CD4-positive, CD25-positive, alpha-beta regulatory T cell (primary cell): ENCODE measurements around the gene SF3B2. TPM values are rescaled to one million over a fixed set of nuclear protein-coding genes. Genes with fewer than 3 reads are reported as not detected.

ENCODE experiments used
- ATAC-seq, 2 donors: fragments of 150-1000 bp; cut with Tn5 transposase; one replicate each; pipeline ENCODE4 v1.10.0; 2021; ENCODE audit warnings: low read depth in 2 of 2, moderate number of reproducible peaks in 2 of 2, moderate library complexity in 1 of 2
- DNase-seq, 3 donors: peaks; one replicate each; pipeline versions ENCODE4 v3.0.0 to v3.0.0-alpha.2; 2012 to 2022; ENCODE audit warnings: mixed read lengths in 1 of 3
- H3K27ac ChIP-seq: one replicate; pipeline ENCODE4 v1.7.0; 2013; ENCODE audit warnings: mild to moderate bottlenecking, low read length; ENCODE audit not compliant: insufficient read depth, poor library complexity, severe bottlenecking
- H3K27me3 ChIP-seq: one replicate; pipeline ENCODE4 v1.7.0; 2013; ENCODE audit warnings: low read length; ENCODE audit not compliant: control insufficient read depth, insufficient read depth
- H3K36me3 ChIP-seq: one replicate; pipeline ENCODE4 v1.7.0; 2013; ENCODE audit warnings: mild to moderate bottlenecking, low read length, moderate library complexity; ENCODE audit not compliant: control insufficient read depth, insufficient read depth
- H3K4me1 ChIP-seq: 2 replicates; pipeline ENCODE4 v1.7.0; 2013; ENCODE audit warnings: mild to moderate bottlenecking, low read length; ENCODE audit not compliant: insufficient read depth, control insufficient read depth, poor library complexity, severe bottlenecking
- H3K4me3 ChIP-seq: one replicate; pipeline ENCODE4 v1.7.0; 2013; ENCODE audit warnings: low read depth, mild to moderate bottlenecking, low read length, moderate library complexity
- H3K9me3 ChIP-seq, 2 experiments: 1 replicate in 1 of 2; 2 replicates in 1 of 2; pipeline ENCODE4 v1.7.0; 2013; ENCODE audit warnings: low read length in 2 of 2, mild to moderate bottlenecking in 1 of 2, moderate library complexity in 1 of 2; ENCODE audit not compliant: control insufficient read depth in 2 of 2
- H3K27ac Mint-ChIP-seq, 3 donors: one replicate each; pipeline ENCODE4 v1.8.0; 2020 to 2022; ENCODE audit warnings: mild to moderate bottlenecking in 3 of 3, mixed read lengths in 3 of 3, moderate library complexity in 2 of 3
- H3K27me3 Mint-ChIP-seq: one replicate; pipeline ENCODE4 v1.8.0; 2022; ENCODE audit warnings: mild to moderate bottlenecking, mixed read lengths
- H3K36me3 Mint-ChIP-seq: one replicate; pipeline ENCODE4 v1.8.0; 2020; ENCODE audit warnings: mixed read lengths
- H3K4me1 Mint-ChIP-seq, 4 donors: one replicate each; pipeline ENCODE4 v1.8.0; 2020 to 2022; ENCODE audit warnings: mixed read lengths in 4 of 4, mild to moderate bottlenecking in 1 of 4
- H3K4me3 Mint-ChIP-seq, 4 donors: one replicate each; pipeline ENCODE4 v1.8.0; 2020 to 2022; ENCODE audit warnings: mild to moderate bottlenecking in 4 of 4, mixed read lengths in 4 of 4, moderate library complexity in 3 of 4
- H3K9me3 Mint-ChIP-seq, 7 donors: one replicate each; pipeline ENCODE4 v1.8.0; 2020 to 2022; ENCODE audit warnings: mixed read lengths in 7 of 7, mild to moderate bottlenecking in 3 of 7, moderate library complexity in 2 of 7
- polyA plus RNA-seq, 4 donors: library from polyadenylated mRNA; unstranded; fragments of 300-500 nt; fragmentation: Illumina TruSeq; gene quantifications; one replicate each; pipeline ENCODE4 v1.2.3, GENCODE V29; 2021
- total RNA-seq: library from RNA; stranded (reverse); gene quantifications from one replicate; pipeline ENCODE4 v1.2.3, GENCODE V29; 2022

SF3B2 gene
- total and polyA plus RNA-seq, 5 donors from 2014 or later: 67.6 to 172 (median 75.6) TPM

GRCh38 chr11:66037327-66037726 is 14.8 kb upstream of the SF3B2 start:
- Mint-ChIP-seq H3K4me3 (no peak overlapping the region), H3K36me3 (no peaks in the 10 kb centered on the region)

GRCh38 chr11:66039765-66040164 is 12.4 kb upstream of the SF3B2 start:
- Histone ChIP-seq H3K4me3 (no peak overlapping the region), H3K27me3 (peaks cover 3% of the 10 kb centered on the region), H3K36me3 (no peaks in the 10 kb centered on the region), H3K27ac (no peak overlapping the region), H3K4me1 (peaks cover under 1% of the 10 kb centered on the region), H3K9me3 (no peaks in the 10 kb centered on the region)
- no peak overlapping the region for H3K27ac Mint-ChIP-seq
- H3K27me3 Mint-ChIP-seq: peaks cover 18% of the 10 kb centered on the region
- no peak for ATAC-seq
- H3K36me3 Mint-ChIP-seq: no peaks in the 10 kb centered on the region
- no peak overlapping the region for H3K4me3 Mint-ChIP-seq
- H3K9me3 Mint-ChIP-seq: no peaks in the 10 kb centered on the region
- H3K4me1 Mint-ChIP-seq: peaks cover 0 to 5% (median 2%) of the 10 kb centered on the region in 4 donors
- no peak for DNase-seq

More at GRCh38 chr11:66037327-66037726, 14.8 kb upstream of the SF3B2 start:
- DNase-seq (no peak), ATAC-seq (no peak)
- peak overlapping the region in 1 of 3 donors; percentile 29 for H3K27ac Mint-ChIP-seq
- H3K9me3 Mint-ChIP-seq: no peaks in the 10 kb centered on the region
- H3K27ac ChIP-seq: no peak overlapping the region
- H3K4me1 Mint-ChIP-seq: no peaks in the 10 kb centered on the region
- H3K4me3 ChIP-seq: no peak overlapping the region
- H3K27me3 ChIP-seq: peaks cover 3% of the 10 kb centered on the region
- peaks cover 23% of the 10 kb centered on the region for H3K27me3 Mint-ChIP-seq
- H3K4me1 ChIP-seq: no peaks in the 10 kb centered on the region
- H3K36me3 ChIP-seq: no peaks in the 10 kb centered on the region
- H3K9me3 ChIP-seq: no peaks in the 10 kb centered on the region

- peaks cover 3% of the 10 kb centered on the region for H3K27me3 ChIP-seq
- Mint-ChIP-seq H3K27me3 (peaks cover 10% of the 10 kb centered on the region), H3K4me1 (peaks cover 0 to 17% (median 7%) of the 10 kb centered on the region in 4 donors), H3K4me3 (no peak overlapping the region), H3K9me3 (no peaks in the 10 kb centered on the region), H3K27ac (no peak overlapping the region), H3K36me3 (no peaks in the 10 kb centered on the region)
- no peak overlapping the region for H3K27ac ChIP-seq
- H3K4me3 ChIP-seq: no peak overlapping the region
- ATAC-seq: no peak
- H3K4me1 ChIP-seq: peaks cover 6% of the 10 kb centered on the region
- H3K36me3 ChIP-seq: no peaks in the 10 kb centered on the region
- H3K9me3 ChIP-seq: no peaks in the 10 kb centered on the region
- no peak for DNase-seq
Observed at GRCh38 chr11:66042227-66042995, 9.8 kb upstream of the SF3B2 start.

- no peaks in the 10 kb centered on the region for H3K9me3 Mint-ChIP-seq
- no peak for DNase-seq
Observed at GRCh38 chr11:66042996-66043906, 8.9 kb upstream of the SF3B2 start.

GRCh38 chr11:66044757-66045156 is 7.4 kb upstream of the SF3B2 start:
- Mint-ChIP-seq H3K4me1 (peaks cover 0 to 21% (median 8%) of the 10 kb centered on the region in 4 donors), H3K36me3 (no peaks in the 10 kb centered on the region), H3K27me3 (peaks cover 17% of the 10 kb centered on the region), H3K9me3 (peaks cover 0 to 2% (median 0%) of the 10 kb centered on the region in 7 donors), H3K27ac (peak overlapping the region in 2 of 3 donors; percentile 29 to 32), H3K4me3 (no peak overlapping the region)
- Histone ChIP-seq H3K27me3 (peaks cover 3% of the 10 kb centered on the region), H3K9me3 (no peaks in the 10 kb centered on the region), H3K36me3 (no peaks in the 10 kb centered on the region), H3K27ac (no peak overlapping the region), H3K4me3 (peak overlapping the region; percentile 43), H3K4me1 (peaks cover 13% of the 10 kb centered on the region)
- ATAC-seq: peak in 1 of 2 donors; percentile 30
- no peak for DNase-seq

More at GRCh38 chr11:66042996-66043906, 8.9 kb upstream of the SF3B2 start:
- no peaks in the 10 kb centered on the region for H3K36me3 Mint-ChIP-seq
- Histone ChIP-seq H3K27ac (no peak overlapping the region), H3K4me3 (no peak overlapping the region), H3K27me3 (peaks cover 3% of the 10 kb centered on the region), H3K4me1 (peaks cover 6% of the 10 kb centered on the region), H3K9me3 (no peaks in the 10 kb centered on the region), H3K36me3 (no peaks in the 10 kb centered on the region)
- no peak for ATAC-seq
- peaks cover 0 to 17% (median 8%) of the 10 kb centered on the region in 4 donors for H3K4me1 Mint-ChIP-seq
- no peak overlapping the region for H3K4me3 Mint-ChIP-seq
- H3K27me3 Mint-ChIP-seq: peaks cover 13% of the 10 kb centered on the region
- H3K27ac Mint-ChIP-seq: no peak overlapping the region

- H3K27ac Mint-ChIP-seq: peak overlapping the region in 1 of 3 donors; percentile 29
- Histone ChIP-seq H3K4me1 (peaks cover 13% of the 10 kb centered on the region), H3K36me3 (no peaks in the 10 kb centered on the region), H3K9me3 (no peaks in the 10 kb centered on the region), H3K4me3 (peak overlapping the region; percentile 43), H3K27me3 (peaks cover 3% of the 10 kb centered on the region), H3K27ac (no peak overlapping the region)
- peaks cover 0 to 2% (median 0%) of the 10 kb centered on the region in 7 donors for H3K9me3 Mint-ChIP-seq
- DNase-seq: peak; percentile 79 to 81 (median 79)
- H3K4me3 Mint-ChIP-seq: no peak overlapping the region
- H3K27me3 Mint-ChIP-seq: peaks cover 18% of the 10 kb centered on the region
- H3K36me3 Mint-ChIP-seq: no peaks in the 10 kb centered on the region
- ATAC-seq: peak; percentile 89 to 91
- peaks cover 0 to 21% (median 8%) of the 10 kb centered on the region in 4 donors for H3K4me1 Mint-ChIP-seq
Observed at GRCh38 chr11:66045177-66045639, 7.0 kb upstream of the SF3B2 start.

GRCh38 chr11:66046901-66047300 is 5.3 kb upstream of the SF3B2 start:
- DNase-seq (no peak), ATAC-seq (no peak)
- H3K36me3 Mint-ChIP-seq: no peaks in the 10 kb centered on the region
- Histone ChIP-seq H3K9me3 (no peaks in the 10 kb centered on the region), H3K36me3 (no peaks in the 10 kb centered on the region), H3K4me1 (peaks cover 20% of the 10 kb centered on the region), H3K4me3 (no peak overlapping the region), H3K27ac (no peak overlapping the region), H3K27me3 (no peaks in the 10 kb centered on the region)
- peaks cover 0 to 32% (median 14%) of the 10 kb centered on the region in 4 donors for H3K4me1 Mint-ChIP-seq
- peak overlapping the region in 1 of 4 donors; percentile 47 for H3K4me3 Mint-ChIP-seq
- H3K27ac Mint-ChIP-seq: peak overlapping the region in 1 of 3 donors; percentile 26
- peaks cover 19% of the 10 kb centered on the region for H3K27me3 Mint-ChIP-seq
- peaks cover 0 to 2% (median 0%) of the 10 kb centered on the region in 7 donors for H3K9me3 Mint-ChIP-seq
